Cerebellar nuclear complex (tissue), 1 donor: Measurements from ENCODE around the gene PPP2R5A.
A peak's percentile ranks its signal among the peaks of the same experiment; 100 is the strongest.

Experiments used
- DNase-seq, 2 experiments: peaks; one replicate each; lab custom pipeline; 2025; lab: John Stamatoyannopoulos, UW

Gene PPP2R5A

DNA sequence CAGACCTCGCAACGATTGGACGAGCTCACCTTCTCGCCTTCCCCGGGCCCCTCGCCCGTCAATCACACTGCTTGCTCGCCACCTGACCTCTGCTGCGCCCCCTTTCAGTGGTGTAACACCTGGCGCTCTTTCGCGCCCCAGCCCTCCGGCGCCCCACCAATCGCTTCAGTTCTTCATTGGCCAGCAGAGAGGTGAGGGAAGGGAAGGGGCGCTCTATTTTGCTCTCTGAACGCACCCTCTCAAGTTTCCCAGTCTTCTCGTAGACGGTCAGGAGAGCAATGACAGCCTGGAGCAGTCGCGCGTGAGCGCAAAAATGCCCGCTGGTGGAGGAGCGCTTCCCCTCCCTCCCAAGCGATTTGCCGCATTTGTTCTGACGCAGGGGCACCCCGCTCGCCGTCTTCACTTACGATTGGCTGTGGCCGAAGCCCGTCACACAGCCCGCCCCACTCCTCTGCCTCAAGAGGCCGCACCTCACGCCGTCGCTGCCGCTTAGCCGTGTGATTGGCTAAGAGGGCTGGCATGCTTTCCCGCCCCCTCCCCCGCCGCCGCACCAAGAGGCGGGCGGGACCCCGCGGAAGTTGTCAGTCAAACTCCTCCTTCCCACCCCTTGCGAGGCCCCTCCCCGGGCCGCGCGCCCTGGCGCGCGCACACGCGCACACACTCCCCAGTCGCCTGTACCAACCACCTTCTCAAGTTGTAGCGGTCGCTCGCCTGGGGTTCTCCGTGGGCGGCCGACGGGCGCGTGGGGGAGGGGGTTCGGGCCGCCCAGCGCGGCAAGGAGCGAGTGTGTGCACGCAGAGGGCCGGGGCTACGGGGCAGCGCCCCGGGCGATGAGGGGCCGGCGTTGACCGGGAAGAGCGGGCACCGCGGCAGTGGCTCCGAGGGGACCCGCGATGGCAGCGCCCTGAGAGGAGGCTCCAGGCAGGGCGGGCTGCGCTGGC lies at the start of gene PPP2R5A:
TSS of gene PPP2R5A (plus strand) at position 667 of the 941 bp plus-strand sequence. CDS start 701 bp downstream, outside the sequence.
- peak; percentile 88 to 99 for DNase-seq

DNA sequence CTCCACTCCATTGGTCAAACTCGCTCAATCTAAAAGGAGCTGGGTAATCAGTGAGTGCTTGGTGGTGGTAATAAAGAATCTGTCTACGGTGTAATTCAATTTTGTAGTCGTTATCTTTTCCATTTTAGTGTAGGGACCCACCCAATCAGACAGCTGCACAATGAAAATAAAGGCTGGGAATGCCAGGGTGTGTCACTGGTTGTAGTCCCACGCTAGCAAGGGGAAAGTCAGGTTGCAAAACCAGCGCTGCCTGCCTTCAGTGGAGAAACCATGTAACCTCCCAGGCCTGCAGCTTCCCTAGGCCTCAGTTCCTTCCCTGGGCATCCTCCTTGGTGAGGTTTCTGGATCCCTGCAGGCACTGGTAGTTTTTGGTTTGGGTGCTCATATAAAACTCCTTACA lies 49.4 kb upstream of the PPP2R5A start:
- DNase-seq: no peak

DNA sequence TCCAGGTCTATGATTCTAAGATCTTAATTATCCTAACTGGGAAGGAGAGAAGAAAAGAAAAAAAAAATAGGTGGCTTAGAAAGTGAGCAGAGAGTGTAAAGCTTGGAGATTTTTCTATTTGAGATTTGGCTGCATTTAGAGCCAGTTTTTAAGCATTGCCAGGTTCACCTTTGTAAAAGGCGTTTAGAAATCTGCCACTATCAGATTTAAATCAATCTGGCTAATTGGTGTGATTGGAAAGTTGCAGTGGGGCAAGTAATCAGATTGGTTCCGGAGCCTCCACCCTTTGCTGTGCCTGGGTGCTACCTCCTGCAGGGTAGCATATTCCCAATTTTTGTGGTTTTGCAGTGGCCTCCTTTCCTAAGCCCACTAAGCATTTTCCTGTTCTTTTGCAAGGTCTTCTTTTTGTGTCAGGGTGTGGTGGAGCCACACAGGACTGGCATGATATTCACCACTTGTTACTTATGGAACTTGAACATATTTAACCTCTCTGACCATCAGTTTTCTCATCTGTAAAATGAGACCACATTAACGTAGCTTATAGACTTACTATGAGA lies 48.5 kb upstream of the PPP2R5A start:
- no peak for DNase-seq

DNA sequence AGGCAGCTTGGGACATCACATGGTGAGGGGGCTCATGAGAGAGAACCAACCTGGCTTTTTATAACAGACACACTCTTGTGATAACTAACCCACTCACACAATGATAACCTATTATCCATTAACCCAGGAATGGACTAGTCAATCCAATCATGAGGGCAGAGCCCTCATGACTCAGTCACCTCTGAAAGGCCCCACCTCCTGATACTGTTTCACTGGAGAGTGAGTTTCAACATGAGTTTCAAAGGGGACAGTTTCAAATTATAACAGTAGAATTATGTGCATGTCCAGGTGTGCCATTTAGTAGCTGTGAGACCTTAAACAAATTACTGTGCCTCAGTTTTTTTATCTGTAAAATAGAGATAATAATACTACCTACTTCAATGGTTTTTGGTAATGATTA lies 47.6 kb upstream of the PPP2R5A start:
- DNase-seq: no peak

DNA sequence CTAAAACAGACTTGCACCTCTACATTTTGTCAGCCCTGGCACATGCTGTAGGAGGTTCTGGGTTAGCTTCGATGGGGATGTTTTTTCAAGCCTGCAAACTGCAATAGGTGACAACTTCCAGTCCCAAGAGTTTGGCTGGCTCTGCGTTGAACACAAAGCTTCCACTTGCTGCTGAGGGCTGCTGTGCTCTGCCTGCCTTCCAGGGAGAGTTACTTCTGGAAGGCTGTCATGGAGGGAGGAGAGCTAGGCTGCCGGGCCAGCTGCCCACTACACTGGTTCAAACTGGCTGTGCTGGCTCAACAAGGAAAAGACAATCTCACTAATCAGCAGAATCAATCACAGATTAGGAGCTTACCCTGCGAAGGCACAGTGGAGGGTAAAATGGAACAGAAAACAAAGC lies 46.7 kb upstream of the PPP2R5A start:
- DNase-seq: no peak

DNA sequence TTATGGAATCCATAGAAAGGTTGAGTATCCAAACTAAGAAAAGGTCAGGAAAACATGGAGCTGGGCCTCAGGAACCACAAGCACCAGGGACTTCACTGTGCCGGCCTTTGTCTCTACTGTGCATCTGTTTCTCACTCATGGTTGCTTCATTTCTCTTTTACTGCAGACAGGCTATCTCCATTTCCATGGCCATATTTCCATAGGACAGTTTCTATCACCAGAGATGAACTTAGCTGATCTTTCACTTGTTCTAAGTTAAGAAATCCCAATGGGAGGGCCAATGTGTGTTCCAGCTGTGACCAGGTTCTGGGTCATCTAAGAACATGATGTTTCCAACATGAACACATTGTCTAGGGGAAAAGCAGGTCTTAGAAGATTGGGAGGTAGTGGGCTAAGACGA lies 43.7 kb upstream of the PPP2R5A start:
- no peak for DNase-seq

DNA sequence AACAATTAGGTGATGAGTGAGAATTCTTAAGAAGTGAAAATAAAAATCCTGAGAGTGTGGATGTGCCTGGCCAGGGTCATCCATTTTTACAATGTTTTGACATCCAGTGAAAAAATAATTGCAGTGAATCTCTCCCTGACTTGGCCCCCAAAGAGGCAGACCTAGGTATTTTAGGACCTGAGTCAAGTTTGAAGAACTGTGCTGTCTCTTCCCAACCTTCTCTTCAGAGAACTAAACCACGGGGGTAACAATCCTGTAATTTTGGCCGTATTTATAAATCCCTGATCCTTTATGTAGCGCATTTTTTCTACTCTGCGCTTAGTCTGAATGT lies 43.3 kb upstream of the PPP2R5A start:
- DNase-seq: no peak

DNA sequence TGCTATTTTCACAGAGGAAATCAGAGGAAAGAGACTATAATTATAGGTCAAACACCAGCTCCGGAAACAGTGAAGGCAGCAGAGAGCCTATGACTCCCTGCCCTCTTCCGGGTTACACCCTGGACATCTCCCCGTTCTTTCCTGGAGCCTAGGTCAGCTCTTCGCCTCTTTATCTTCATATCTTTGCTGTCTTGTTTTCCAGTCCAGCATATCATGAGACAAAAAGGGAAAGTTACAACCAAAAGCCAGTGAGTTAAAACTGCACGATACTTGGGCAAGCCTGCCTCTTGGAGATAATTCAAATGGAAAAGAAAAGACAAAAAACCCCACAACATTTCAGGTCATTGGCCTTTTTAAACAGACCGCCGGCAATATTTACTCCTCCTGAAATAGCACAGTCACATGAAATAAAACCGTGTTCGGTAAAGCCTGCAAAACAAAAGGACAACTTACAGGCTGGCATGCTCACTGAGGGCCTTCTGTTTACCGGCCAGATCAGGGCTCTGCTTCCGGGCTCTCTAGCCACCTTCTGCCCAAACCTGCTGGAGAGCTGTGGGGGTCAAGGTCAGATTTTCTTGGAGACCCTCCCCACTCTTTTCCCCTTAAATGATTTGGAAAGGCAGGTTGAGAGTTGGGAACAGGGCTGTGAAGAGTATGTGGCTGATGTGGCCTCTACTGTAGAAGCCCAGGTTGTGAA lies 42.8 kb upstream of the PPP2R5A start:
- DNase-seq: no peak

DNA sequence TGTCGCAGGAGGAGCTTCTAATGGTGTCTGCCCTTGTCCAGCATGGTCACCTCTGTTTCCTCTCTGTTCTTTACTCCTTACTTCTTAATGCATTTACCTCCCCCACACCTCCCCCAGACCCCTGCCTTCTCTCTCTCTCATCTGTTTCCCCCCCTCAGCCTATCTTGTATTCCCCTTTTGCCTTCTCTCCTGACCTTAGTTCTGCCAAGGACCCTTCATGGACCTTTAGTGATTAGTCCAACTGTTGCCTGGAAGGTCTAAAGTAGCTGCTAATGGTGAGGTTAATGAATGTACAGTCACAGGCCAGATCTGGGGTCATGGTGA lies 42.3 kb upstream of the PPP2R5A start:
- no peak for DNase-seq

DNA sequence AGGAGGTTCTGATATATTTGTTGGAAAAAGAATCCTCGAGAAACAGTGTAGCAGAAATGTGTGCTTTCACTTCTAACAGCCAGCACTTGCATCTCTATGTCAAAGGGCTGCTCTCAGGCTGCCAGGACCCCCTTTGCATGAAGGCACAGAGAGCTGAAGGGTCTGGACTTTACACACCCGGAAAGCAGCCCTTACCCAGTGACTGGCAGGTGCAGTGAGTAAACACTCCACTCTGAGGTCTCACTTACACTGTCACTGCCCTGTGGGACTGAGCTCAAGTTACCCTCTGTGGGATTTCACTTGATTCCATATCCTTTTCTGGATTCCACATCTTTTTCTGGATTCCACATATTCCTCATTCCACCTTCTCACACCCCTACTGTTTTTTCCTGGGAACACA lies 40.8 kb upstream of the PPP2R5A start:
- DNase-seq: no peak

DNA sequence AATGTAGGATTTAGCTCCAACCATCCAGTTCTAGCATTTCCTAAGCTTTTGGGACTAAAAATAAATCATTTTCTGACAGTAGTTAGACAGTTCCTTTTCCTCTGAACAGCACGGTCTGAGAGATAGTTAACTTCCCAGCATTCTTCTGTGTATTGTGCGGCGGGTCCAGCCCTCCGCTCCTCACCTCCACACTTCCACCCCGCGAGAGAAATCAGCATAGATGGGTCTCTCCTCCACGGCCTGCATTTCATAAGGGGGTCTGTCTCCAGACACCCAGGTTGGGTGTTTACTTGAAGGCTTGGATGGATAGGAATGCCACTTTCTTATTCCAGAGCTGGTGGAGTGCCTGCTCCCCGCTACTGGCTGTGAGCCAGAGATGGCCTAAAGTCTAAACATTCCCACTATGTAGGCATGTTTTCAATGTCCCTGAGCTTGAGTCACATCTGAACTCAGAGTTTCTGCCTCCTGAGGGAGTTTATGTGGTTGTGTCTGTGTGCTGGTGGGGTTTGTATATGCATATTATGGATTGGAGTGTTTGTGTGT lies 38.0 kb upstream of the PPP2R5A start:
- DNase-seq: no peak

DNA sequence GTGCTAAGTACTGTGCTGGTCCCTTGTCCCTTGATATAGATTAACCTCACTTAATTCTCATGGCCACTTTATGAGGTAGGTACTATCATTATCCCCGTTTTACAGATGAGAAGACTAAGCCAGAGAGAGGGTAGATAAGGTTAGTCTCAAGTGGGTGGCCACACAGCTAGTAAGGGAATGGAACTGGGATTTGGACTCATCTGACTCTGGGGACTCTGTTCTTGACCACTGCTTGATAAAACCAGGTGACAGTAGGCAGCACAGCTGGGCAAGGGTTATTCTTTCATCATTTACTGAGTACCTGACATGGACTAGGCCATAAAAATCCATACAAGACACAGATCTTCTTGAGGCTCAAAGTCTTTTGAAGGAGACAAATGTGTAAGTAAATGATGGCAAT lies 37.2 kb upstream of the PPP2R5A start:
- DNase-seq: no peak

DNA sequence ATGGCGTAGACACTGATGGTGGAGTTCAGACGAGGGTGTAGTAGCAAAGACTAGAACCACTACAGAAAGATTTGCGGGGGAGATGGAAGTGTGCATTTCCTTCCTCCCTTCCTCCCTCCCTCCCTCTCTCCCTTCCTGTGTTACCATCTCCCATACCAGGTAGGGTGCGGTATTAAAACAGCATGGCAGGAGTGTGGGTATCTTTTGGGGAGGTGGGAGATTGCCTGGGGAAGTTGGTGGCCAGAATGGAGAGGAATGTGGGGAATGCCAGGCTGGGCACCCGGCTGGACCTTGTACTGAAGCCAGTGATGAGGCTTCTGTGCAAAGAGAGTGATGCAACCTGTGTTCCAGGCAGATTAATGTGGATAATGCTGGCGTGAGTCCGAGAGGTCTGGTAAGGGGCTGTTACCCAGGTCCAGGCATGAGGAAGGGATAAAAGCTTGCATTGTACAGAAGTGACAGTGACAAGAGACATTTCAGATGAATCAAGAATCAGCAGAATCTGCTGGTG lies 30.3 kb upstream of the PPP2R5A start:
- DNase-seq: no peak

DNA sequence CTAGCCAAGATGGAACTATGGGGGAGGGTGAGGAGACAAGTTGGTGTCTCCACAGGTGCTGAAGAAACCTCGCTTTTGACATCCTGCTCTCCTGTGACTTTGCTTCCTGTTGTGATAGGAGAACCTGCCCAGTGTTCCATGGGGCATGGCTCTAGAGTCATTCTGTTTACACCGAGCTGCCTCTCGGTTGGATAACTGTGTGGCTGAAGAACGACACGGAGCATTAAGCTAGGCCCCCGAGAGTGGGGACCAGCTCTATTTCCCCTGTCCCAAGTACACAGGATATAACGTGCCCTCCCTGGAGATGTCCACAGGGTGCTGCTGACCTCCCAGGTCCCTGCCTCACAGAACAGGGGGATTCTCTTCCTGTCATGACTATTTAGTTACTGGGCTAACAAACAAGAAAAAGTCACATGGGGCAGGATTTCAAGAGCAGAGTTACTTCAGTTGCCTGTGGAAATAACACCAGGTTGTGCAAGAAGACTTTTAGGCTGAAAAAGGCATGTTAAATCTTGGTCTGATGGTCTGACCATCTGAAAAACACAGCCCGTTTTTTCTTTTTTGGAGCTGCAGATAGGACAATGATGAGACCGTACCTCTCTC lies 29.4 kb upstream of the PPP2R5A start:
- no peak for DNase-seq

DNA sequence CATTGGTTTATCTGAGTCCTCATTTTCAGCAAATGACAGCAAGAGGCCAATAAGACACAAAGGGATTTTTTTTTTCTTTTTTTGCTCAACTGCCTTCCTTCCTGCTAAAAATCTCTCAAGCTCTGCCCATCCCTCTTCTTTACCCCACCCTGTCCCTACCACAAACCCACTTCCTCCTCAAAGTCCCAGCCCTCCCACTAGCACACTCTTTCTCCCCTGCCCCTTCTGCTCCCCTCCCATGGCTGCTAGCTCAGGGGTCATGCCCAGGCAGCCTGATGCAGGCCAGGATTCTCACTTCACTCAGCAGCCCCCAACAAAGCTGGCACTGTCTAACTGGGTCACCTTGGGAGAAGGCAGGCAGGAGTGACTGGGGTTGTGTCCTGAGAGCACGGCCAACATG lies 28.8 kb upstream of the PPP2R5A start:
- DNase-seq: no peak

DNA sequence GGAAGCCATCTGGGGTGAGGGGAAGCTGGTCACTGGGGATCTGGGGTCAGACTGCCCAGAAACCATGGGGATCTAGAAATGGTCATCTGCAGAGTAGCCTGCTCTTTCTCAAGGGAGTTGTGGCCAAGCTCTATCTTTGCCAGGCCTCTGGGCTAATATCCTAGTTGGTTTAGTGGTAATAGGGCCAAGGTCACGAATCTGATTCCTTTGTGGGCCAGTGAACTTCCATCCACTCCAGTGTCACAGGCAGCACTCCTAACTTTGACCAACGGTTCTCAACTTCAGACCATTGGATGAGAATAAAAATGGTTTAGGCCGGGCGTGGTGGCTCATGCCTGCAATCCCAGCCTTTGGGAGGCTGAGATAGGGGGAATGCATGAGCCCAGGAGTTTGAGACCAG lies 28.1 kb upstream of the PPP2R5A start:
- DNase-seq: no peak

DNA sequence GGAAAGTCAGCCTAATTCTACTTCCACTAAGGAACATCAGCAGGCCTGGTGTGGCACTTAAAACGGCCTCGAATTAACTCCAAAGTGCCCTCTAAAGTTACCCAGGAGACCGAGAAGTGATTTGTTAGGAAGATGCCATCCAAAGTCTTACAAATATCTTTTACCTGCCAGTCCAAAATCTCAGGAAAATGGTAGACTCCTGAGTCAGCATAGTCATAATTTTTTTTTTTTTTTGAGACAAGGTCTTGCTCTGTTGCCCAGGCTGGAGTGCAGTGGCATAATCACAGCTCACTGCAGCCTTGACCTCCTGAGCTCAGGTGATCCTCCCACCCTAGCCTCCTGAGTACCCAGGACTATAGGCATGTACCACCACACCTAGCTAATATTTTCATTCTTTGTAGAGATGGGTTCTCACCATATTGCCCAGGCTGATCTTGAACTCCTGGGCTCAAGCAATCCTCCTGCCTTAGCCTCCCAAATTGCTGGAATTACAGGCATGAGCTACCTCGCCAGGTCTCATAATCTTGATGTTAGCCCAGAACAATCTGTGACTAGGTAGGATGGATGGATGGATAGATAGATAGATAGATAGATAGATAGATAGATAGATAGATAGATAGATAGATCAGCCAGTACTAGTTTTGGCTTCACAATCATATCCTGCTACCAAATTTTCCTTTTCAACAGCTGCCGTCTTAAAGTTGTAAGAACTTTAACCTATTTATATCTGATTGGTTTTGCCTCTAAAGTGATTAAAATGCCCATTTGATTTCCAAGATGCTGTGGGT lies 25.3 kb upstream of the PPP2R5A start:
- DNase-seq: no peak

DNA sequence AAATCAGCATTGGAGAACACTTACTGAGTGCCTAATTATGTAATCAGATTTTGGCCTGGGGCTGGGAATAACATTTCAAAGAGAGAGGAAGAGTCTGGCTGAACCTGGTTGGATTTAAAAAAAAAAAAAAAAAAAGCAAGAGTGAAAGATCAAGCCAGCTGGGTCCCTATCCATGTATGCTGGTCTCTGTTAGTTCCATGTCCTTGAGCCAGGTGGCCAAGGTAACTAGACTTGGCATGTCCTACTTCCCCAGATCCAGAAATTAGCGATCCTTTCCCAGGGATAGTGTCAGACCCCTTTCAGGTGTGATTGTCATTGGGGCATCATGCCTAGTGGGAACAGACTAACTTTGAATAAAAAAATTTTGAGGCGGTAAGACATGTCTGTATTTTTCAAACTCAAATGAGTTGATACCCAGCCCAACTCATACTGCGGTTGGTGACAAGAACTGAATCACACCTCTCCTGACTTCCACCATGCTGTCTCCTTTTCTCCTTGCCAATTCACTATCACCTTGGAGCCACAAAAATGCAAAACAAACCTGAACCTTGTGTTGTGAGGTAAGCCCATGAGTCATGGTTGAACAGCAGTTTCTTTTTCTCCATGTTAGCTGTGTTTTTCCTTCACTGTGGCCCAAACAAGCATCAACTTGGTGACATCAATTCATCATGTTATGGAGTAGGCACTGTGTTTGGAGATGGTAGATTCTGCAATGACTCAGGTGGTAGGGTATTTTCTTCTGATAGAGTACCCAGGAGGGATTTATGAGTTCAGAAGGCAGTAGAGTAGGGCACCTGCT lies 24.5 kb upstream of the PPP2R5A start:
- DNase-seq: no peak

DNA sequence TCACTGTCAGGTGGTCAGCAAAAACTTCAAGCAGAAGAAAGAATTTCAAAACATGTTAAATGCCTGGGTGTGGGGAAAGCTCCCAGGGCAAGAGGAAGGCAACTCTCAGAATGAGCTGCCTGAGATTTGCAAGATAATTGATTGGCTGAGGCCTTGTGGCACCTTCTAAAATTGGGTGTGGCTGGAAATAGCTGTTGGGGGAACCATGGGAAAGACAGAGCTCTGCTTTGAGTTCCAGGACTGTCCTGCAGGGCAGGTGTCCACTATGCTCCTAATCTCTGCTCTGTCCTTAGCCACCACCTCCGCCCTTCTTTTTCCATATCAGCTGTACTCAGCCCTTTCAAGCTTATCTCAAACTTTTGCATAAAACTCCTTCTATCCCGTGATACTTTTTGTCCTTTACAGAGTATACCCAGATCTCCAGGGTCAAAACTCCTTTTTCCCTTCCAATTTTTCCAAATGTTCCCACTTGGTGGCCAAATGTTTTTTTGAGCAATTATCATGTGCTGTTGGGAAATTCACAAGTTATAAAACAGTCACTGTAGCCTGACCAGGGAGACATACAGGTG lies 23.8 kb upstream of the PPP2R5A start:
- no peak for DNase-seq

DNA sequence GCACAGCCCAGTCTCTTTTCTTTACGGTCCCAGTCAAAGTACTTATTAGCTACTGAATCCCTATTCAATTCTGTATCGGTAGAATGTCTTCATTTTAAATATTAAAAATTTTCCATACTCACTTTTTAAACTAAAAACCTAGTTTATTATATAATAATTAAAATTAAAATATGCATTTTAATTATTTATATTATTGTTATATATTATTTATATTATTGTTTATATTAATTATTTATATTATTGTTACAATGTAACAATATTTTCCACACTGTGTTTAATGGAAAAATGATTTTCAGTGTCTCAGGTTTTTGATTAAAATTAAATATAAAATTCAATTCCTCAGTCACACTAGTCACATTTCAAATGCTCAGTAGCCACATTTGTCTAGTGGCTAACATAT lies 18.2 kb upstream of the PPP2R5A start:
- DNase-seq: no peak
